Ovary (tissue), 3 donors: ENCODE results near the gene ZNF341.

ENCODE experiments used
- CTCF ChIP-seq, 3 donors: fragments of 450-650 bp in 2 of 3; fragments of 200-600 bp in 1 of 3; IDR thresholded peaks; one replicate each; pipeline versions ENCODE4 v1.5.1 to v1.8.0; 2016 to 2022; ENCODE audit warnings: antibody characterized with exemption in 3 of 3, mild to moderate bottlenecking in 1 of 3
- POLR2A ChIP-seq: fragments of 450-650 bp; IDR thresholded peaks from one replicate; pipeline ENCODE4 v1.6.1; 2017; ENCODE audit warnings: antibody characterized with exemption, mild to moderate bottlenecking, moderate library complexity
- donor health status: DM: no; HTN: no; CAD: no.

DNA sequence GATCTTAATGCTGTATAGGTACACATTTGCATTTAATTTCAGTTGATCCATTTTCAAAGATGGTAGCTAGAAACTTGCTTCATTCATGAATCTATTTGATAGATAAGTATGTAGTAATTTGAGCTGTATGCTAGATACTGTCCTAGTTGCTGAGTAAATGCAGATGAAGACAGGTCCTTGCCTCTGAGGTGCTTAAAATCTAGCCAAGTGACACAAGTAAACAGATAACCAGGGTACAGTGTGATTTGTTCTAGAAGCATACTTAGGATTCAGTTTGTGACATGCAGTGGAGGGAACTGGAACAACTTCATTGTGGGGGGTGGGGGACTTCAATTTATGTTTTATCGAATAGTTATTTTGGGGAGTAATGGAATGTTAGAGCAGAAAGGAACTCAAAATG, 88.6 kb downstream of the ZNF341 start:
- TF ChIP-seq POLR2A = no peak
- TF ChIP-seq CTCF (IDR thresholded peaks at IDR 0.05) = no peak
